ENCODE data around the gene MCM10.
"Not testable (repeated sequence)": the region's sequence is repeated elsewhere in the genome, so short reads cannot be mapped to it uniquely, and the experiment has no call there.

Gene MCM10

GRCh38 chr10:13213163-13213562, 51.8 kb downstream of the MCM10 start:
- no peak overlapping the region for H3K4me3 ChIP-seq
- H3K27ac ChIP-seq, result no peak overlapping the region

GRCh38 chr10:13218878-13219277, 57.5 kb downstream of the MCM10 start:
- Histone ChIP-seq H3K4me3 (no peak overlapping the region), H3K27ac (no peak overlapping the region)

- Histone ChIP-seq H3K27ac (no peak overlapping the region), H3K4me3 (no peak overlapping the region)
Measured at GRCh38 chr10:13219685-13220670, 58.6 kb downstream of the MCM10 start.

- Histone ChIP-seq H3K4me3 (no peak overlapping the region), H3K27ac (no peak overlapping the region)
Measured at GRCh38 chr10:13221572-13221971, 60.2 kb downstream of the MCM10 start.

- no peak overlapping the region for H3K4me3 ChIP-seq
- no peak overlapping the region for H3K27ac ChIP-seq
Measured at GRCh38 chr10:13222151-13222550, 60.8 kb downstream of the MCM10 start.

- Histone ChIP-seq H3K4me3 (no peak overlapping the region), H3K27ac (no peak overlapping the region)
Measured at GRCh38 chr10:13222566-13222965, 61.2 kb downstream of the MCM10 start.

- no peak overlapping the region for H3K27ac ChIP-seq
- H3K4me3 ChIP-seq, result no peak overlapping the region
Measured at GRCh38 chr10:13223241-13223640, 61.9 kb downstream of the MCM10 start.

- Histone ChIP-seq H3K4me3 (no peak overlapping the region), H3K27ac (no peak overlapping the region)
Measured at GRCh38 chr10:13224210-13224995, 63.0 kb downstream of the MCM10 start.

GRCh38 chr10:13225601-13226000, 64.2 kb downstream of the MCM10 start:
- no peak overlapping the region for H3K27ac ChIP-seq
- H3K4me3 ChIP-seq, result no peak overlapping the region

GRCh38 chr10:13227031-13227430, 65.7 kb downstream of the MCM10 start:
- no peak overlapping the region for H3K4me3 ChIP-seq
- H3K27ac ChIP-seq, result no peak overlapping the region

- no peak overlapping the region for H3K4me3 ChIP-seq
- no peak overlapping the region for H3K27ac ChIP-seq
Measured at GRCh38 chr10:13231190-13231589, 69.8 kb downstream of the MCM10 start.

- Histone ChIP-seq H3K27ac (no peak overlapping the region), H3K4me3 (no peak overlapping the region)
Measured at GRCh38 chr10:13231808-13232207, 70.5 kb downstream of the MCM10 start.

GRCh38 chr10:13233358-13233757, 72.0 kb downstream of the MCM10 start:
- H3K27ac ChIP-seq, result no peak overlapping the region
- no peak overlapping the region for H3K4me3 ChIP-seq

GRCh38 chr10:13234172-13234571, 72.8 kb downstream of the MCM10 start, which contains the start of gene UCMA:
Gene UCMA (minus strand): TSS chr10:13234374. CDS start chr10:13234258, 116 bp downstream.
- H3K27ac ChIP-seq, result no peak within 1 kb of the TSS
- no peak within 1 kb of the TSS for H3K4me3 ChIP-seq

- not testable (repeated sequence) for H3K27ac ChIP-seq, H3K4me3 ChIP-seq
Measured at GRCh38 chr10:13234736-13235135, 73.4 kb downstream of the MCM10 start.

- H3K4me3 ChIP-seq, result no peak overlapping the region
- no peak overlapping the region for H3K27ac ChIP-seq
Measured at GRCh38 chr10:13236638-13237037, 75.3 kb downstream of the MCM10 start.

GRCh38 chr10:13238271-13239077, 77.1 kb downstream of the MCM10 start:
- no peak overlapping the region for H3K4me3 ChIP-seq
- no peak overlapping the region for H3K27ac ChIP-seq

- Histone ChIP-seq H3K27ac (no peak overlapping the region), H3K4me3 (no peak overlapping the region)
Measured at GRCh38 chr10:13239923-13240322, 78.6 kb downstream of the MCM10 start.

GRCh38 chr10:13241613-13242012, 80.3 kb downstream of the MCM10 start:
- H3K27ac ChIP-seq, result no peak overlapping the region

GRCh38 chr10:13242260-13242659, 80.9 kb downstream of the MCM10 start:
- not testable (repeated sequence) for H3K27ac ChIP-seq, H3K4me3 ChIP-seq

More at GRCh38 chr10:13241613-13242012, 80.3 kb downstream of the MCM10 start:
- H3K4me3 ChIP-seq, result no peak overlapping the region
